HG02678 (cell line): ENCODE results near the gene SFXN1.
"Not testable (repeated sequence)": the region's sequence is repeated elsewhere in the genome, so short reads cannot be mapped to it uniquely, and the experiment has no call there.

ENCODE experiments used
- ATAC-seq: cut with Tn5 transposase; IDR thresholded peaks from one replicate; pipeline ENCODE4 v1.9.1; 2021; ENCODE audit warnings: mild to moderate bottlenecking, moderate library complexity; ENCODE audit not compliant: unreplicated experiment

Gene SFXN1

GRCh38 chr5:175478384-175479124 is at the start of gene SFXN1:
SFXN1 (plus strand) TSS chr5:175478560; CDS start chr5:175492104, 13,544 bp downstream.
- ATAC-seq, result peak; percentile 92

GRCh38 chr5:175434800-175435199 is 43.6 kb upstream of the SFXN1 start:
- no peak for ATAC-seq

GRCh38 chr5:175436359-175436758 is 42.0 kb upstream of the SFXN1 start:
- no peak for ATAC-seq

- no peak for ATAC-seq
These were observed 40.0 kb upstream of the SFXN1 start for GRCh38 chr5:175438234-175438857.

- no peak for ATAC-seq
These were observed 34.8 kb upstream of the SFXN1 start for GRCh38 chr5:175443514-175444059.

- peak; percentile 61 for ATAC-seq
These were observed 34.1 kb upstream of the SFXN1 start, which contains the start of gene DRD1 for GRCh38 chr5:175444060-175444904. DRD1 (minus strand) TSS chr5:175444182; CDS start chr5:175443099, 1,083 bp downstream.

- no peak for ATAC-seq
These were observed 33.4 kb upstream of the SFXN1 start for GRCh38 chr5:175444905-175445456.

GRCh38 chr5:175446378-175446777 is 32.0 kb upstream of the SFXN1 start:
- not testable (repeated sequence) for ATAC-seq

GRCh38 chr5:175447571-175447970 is 30.8 kb upstream of the SFXN1 start:
- ATAC-seq, result no peak

- ATAC-seq, result no peak
These were observed 30.1 kb upstream of the SFXN1 start for GRCh38 chr5:175448276-175448675.

GRCh38 chr5:175452166-175452565 is 26.2 kb upstream of the SFXN1 start:
- no peak for ATAC-seq

- not testable (repeated sequence) for ATAC-seq
These were observed 24.0 kb upstream of the SFXN1 start for GRCh38 chr5:175454338-175454737.

GRCh38 chr5:175456105-175456742 is 22.1 kb upstream of the SFXN1 start:
- no peak for ATAC-seq

- ATAC-seq, result peak; percentile 90
These were observed 20.9 kb upstream of the SFXN1 start for GRCh38 chr5:175457466-175457865.

- no peak for ATAC-seq
These were observed 18.2 kb upstream of the SFXN1 start for GRCh38 chr5:175460126-175460525.

GRCh38 chr5:175460552-175460951 is 17.8 kb upstream of the SFXN1 start:
- ATAC-seq, result no peak

- no peak for ATAC-seq
These were observed 17.0 kb upstream of the SFXN1 start for GRCh38 chr5:175461370-175461769.

- no peak for ATAC-seq
These were observed 14.7 kb upstream of the SFXN1 start for GRCh38 chr5:175463641-175464040.

- peak; percentile 99 for ATAC-seq
These were observed 14.1 kb upstream of the SFXN1 start for GRCh38 chr5:175464074-175464941.

- no peak for ATAC-seq
These were observed 13.5 kb upstream of the SFXN1 start for GRCh38 chr5:175464942-175465233.
